ENCODE measurements around the gene AOAH.

The AOAH gene

GRCh38 chr7:36565792-36566356 is 158.4 kb downstream of the AOAH start:
- no peak overlapping the region for H3K4me3 ChIP-seq (ENCODE audit: control insufficient read depth, low read depth, low read length)
- peak; percentile 8 for DNase-seq (ENCODE audit: low read depth)
- TF ChIP-seq CTCF (conservative IDR thresholded peaks at IDR 0.05; ENCODE audit: control insufficient read depth, insufficient read depth, low read depth, low read length): no peak

- H3K4me3 ChIP-seq (ENCODE audit: control insufficient read depth, low read depth, low read length): no peak overlapping the region
- no peak for DNase-seq (ENCODE audit: low read depth)
- TF ChIP-seq CTCF (conservative IDR thresholded peaks at IDR 0.05; ENCODE audit: control insufficient read depth, insufficient read depth, low read depth, low read length): no peak
Observed at GRCh38 chr7:36564489-36564888, 159.8 kb downstream of the AOAH start.

GRCh38 chr7:36563706-36564327 is 160.5 kb downstream of the AOAH start:
- no peak overlapping the region for H3K4me3 ChIP-seq (ENCODE audit: control insufficient read depth, low read depth, low read length)
- no peak for TF ChIP-seq CTCF (conservative IDR thresholded peaks at IDR 0.05; ENCODE audit: control insufficient read depth, insufficient read depth, low read depth, low read length)
- peak; percentile 18 for DNase-seq (ENCODE audit: low read depth)

GRCh38 chr7:36562121-36562520 is 162.2 kb downstream of the AOAH start:
- no peak overlapping the region for H3K4me3 ChIP-seq (ENCODE audit: control insufficient read depth, low read depth, low read length)
- no peak for TF ChIP-seq CTCF (conservative IDR thresholded peaks at IDR 0.05; ENCODE audit: control insufficient read depth, insufficient read depth, low read depth, low read length)
- no peak for DNase-seq (ENCODE audit: low read depth)

GRCh38 chr7:36549029-36549428 is 175.3 kb downstream of the AOAH start:
- H3K4me3 ChIP-seq (ENCODE audit: control insufficient read depth, low read depth, low read length): no peak overlapping the region
- no peak for TF ChIP-seq CTCF (conservative IDR thresholded peaks at IDR 0.05; ENCODE audit: control insufficient read depth, insufficient read depth, low read depth, low read length)
- no peak for DNase-seq (ENCODE audit: low read depth)

GRCh38 chr7:36547416-36547815 is 176.9 kb downstream of the AOAH start:
- no peak for DNase-seq (ENCODE audit: low read depth)
- TF ChIP-seq CTCF (conservative IDR thresholded peaks at IDR 0.05; ENCODE audit: control insufficient read depth, insufficient read depth, low read depth, low read length): no peak
- H3K4me3 ChIP-seq (ENCODE audit: control insufficient read depth, low read depth, low read length): no peak overlapping the region

Measured in fibroblast of mammary gland (primary cell).